HG02943 (cell line): ENCODE results near the gene SLC35C1.

Experiments used
- ATAC-seq: cut with Tn5 transposase; IDR thresholded peaks from one replicate; pipeline ENCODE4 v1.9.1; 2021; ENCODE audit warnings: mild to moderate bottlenecking, low read depth, moderate library complexity; ENCODE audit not compliant: unreplicated experiment

SLC35C1 gene

GRCh38 chr11:45843158-45843924 lies 38.4 kb downstream of the SLC35C1 start:
- ATAC-seq: no peak

- no peak for ATAC-seq
Observed at GRCh38 chr11:45844822-45845578, 40.1 kb downstream of the SLC35C1 start.

- no peak for ATAC-seq
Observed at GRCh38 chr11:45846174-45846675, 41.3 kb downstream of the SLC35C1 start.

GRCh38 chr11:45846974-45847910 lies 42.3 kb downstream of the SLC35C1 start, which contains the start of gene CRY2:
Gene CRY2 (plus strand): TSS chr11:45847475. CDS start chr11:45847491, 16 bp downstream.
- ATAC-seq: peak; percentile 93

GRCh38 chr11:45847911-45848316 lies 43.0 kb downstream of the SLC35C1 start:
- ATAC-seq: peak; percentile 20

GRCh38 chr11:45848654-45849081 lies 43.7 kb downstream of the SLC35C1 start:
- no peak for ATAC-seq

GRCh38 chr11:45850446-45850845 lies 45.5 kb downstream of the SLC35C1 start:
- no peak for ATAC-seq

GRCh38 chr11:45851228-45851627 lies 46.3 kb downstream of the SLC35C1 start:
- ATAC-seq: no peak

GRCh38 chr11:45852018-45852711 lies 47.2 kb downstream of the SLC35C1 start:
- no peak for ATAC-seq

- ATAC-seq: no peak
Observed at GRCh38 chr11:45852712-45853101, 47.8 kb downstream of the SLC35C1 start.

GRCh38 chr11:45853332-45854219 lies 48.6 kb downstream of the SLC35C1 start:
- no peak for ATAC-seq

GRCh38 chr11:45855308-45855707 lies 50.4 kb downstream of the SLC35C1 start:
- no peak for ATAC-seq

GRCh38 chr11:45856044-45856468 lies 51.1 kb downstream of the SLC35C1 start:
- no peak for ATAC-seq

GRCh38 chr11:45857961-45858474 lies 53.1 kb downstream of the SLC35C1 start:
- ATAC-seq: no peak

- no peak for ATAC-seq
Observed at GRCh38 chr11:45858751-45859398, 53.9 kb downstream of the SLC35C1 start.

GRCh38 chr11:45859661-45860140 lies 54.8 kb downstream of the SLC35C1 start:
- ATAC-seq: no peak

GRCh38 chr11:45860348-45860747 lies 55.4 kb downstream of the SLC35C1 start:
- ATAC-seq: no peak
